Measurements from ENCODE around the gene CCDC124. TPM values are rescaled to one million over a fixed set of nuclear protein-coding genes. Genes with fewer than 3 reads are reported as not detected.
A peak's percentile ranks its signal among the peaks of the same experiment; 100 is the strongest.

Gene CCDC124
- total RNA-seq, 1 donor from 2014 or later, result 59.7 TPM

DNA sequence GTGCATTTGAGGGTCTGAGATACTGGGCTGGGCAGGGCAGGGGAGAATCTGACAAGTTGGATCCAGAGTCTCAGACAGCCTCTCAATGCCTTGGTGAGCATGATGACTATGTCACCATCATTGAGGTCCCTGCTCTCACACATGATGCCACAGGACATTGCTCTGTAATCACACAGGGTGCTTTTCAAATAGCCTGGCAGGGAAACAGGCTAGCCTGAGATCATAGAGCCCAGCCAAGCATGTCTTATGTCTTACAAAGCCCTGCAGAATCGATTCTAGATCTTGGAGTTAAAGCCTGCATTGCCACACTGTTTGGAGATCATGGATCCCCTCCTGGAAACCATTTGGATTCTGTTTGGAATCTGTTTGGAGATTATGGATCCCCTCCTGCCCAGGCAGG is 39.4 kb downstream of the CCDC124 start:
- ATAC-seq (no peak), DNase-seq (no peak)
- H3K4me1 ChIP-seq, result no peaks in the 10 kb centered on the region
- H3K9me3 ChIP-seq, result no peaks in the 10 kb centered on the region
- no peak overlapping the region for H3K27ac ChIP-seq
- no peaks in the 10 kb centered on the region for H3K36me3 ChIP-seq
- no peak overlapping the region for H3K4me3 ChIP-seq
- intact Hi-C loops (cut with DNase I), result no loop called here
- TF ChIP-seq, protein P1, sequence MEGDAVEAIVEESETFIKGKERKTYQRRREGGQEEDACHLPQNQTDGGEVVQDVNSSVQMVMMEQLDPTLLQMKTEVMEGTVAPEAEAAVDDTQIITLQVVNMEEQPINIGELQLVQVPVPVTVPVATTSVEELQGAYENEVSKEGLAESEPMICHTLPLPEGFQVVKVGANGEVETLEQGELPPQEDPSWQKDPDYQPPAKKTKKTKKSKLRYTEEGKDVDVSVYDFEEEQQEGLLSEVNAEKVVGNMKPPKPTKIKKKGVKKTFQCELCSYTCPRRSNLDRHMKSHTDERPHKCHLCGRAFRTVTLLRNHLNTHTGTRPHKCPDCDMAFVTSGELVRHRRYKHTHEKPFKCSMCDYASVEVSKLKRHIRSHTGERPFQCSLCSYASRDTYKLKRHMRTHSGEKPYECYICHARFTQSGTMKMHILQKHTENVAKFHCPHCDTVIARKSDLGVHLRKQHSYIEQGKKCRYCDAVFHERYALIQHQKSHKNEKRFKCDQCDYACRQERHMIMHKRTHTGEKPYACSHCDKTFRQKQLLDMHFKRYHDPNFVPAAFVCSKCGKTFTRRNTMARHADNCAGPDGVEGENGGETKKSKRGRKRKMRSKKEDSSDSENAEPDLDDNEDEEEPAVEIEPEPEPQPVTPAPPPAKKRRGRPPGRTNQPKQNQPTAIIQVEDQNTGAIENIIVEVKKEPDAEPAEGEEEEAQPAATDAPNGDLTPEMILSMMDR (IDR thresholded peaks at IDR 0.05), result no peak
- H3K27me3 ChIP-seq, result peaks cover 14% of the 10 kb centered on the region

DNA sequence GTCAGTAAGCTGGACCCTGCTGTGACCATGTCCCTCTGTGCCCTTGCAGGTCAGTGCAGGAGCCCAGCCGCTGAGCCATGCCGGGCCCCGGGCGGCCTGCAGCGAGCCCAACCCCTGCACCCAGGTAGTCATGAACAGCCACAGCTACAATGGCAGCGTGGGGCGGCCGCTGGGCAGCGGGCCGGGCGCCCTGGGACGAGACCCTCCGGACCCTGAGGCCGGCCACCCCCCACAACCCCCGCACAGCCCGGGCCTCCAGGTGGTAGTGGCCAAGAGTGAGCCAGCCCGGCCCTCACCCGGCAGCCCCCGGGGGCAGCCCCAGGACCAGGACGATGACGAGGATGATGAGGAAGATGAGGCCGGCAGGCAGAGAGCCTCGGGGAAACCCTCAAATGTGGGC is 40.9 kb downstream of the CCDC124 start:
- DNase-seq (no peak), ATAC-seq (peak; percentile 16)
- TF ChIP-seq, protein P1 (IDR thresholded peaks at IDR 0.05), result no peak
- no peak overlapping the region for H3K4me3 ChIP-seq
- intact Hi-C loops (cut with DNase I), result no loop called here
- H3K9me3 ChIP-seq, result no peaks in the 10 kb centered on the region
- no peaks in the 10 kb centered on the region for H3K4me1 ChIP-seq
- H3K36me3 ChIP-seq, result no peaks in the 10 kb centered on the region
- no peak overlapping the region for H3K27ac ChIP-seq
- H3K27me3 ChIP-seq, result peaks cover under 1% of the 10 kb centered on the region

DNA sequence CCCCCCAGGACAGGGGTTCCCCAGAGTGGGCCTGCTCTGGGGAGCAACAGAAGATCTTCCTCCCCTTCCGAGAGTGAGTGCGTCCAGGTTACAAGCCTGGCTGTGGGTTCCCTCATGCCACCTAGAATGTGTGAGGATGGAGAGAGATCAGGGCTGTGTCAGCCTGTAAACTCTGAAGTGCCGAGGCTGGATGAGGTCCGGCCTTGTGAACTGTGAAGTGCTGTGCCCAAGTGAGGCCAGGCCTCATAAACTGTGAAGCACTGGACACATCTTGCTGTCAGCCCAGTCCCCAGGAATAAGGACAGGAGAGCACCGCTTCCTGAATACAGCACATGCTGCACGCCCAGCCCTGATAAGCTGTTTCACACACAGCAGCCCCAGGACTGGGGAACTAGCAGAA is 41.7 kb downstream of the CCDC124 start:
- H3K4me1 ChIP-seq, result no peaks in the 10 kb centered on the region
- TF ChIP-seq, protein P1 (IDR thresholded peaks at IDR 0.05), result no peak
- H3K27me3 ChIP-seq, result peaks cover under 1% of the 10 kb centered on the region
- H3K27ac ChIP-seq, result no peak overlapping the region
- H3K9me3 ChIP-seq, result no peaks in the 10 kb centered on the region
- DNase-seq (no peak), ATAC-seq (no peak)
- intact Hi-C loops (cut with DNase I), result no loop called here
- H3K4me3 ChIP-seq, result no peak overlapping the region
- no peaks in the 10 kb centered on the region for H3K36me3 ChIP-seq

DNA sequence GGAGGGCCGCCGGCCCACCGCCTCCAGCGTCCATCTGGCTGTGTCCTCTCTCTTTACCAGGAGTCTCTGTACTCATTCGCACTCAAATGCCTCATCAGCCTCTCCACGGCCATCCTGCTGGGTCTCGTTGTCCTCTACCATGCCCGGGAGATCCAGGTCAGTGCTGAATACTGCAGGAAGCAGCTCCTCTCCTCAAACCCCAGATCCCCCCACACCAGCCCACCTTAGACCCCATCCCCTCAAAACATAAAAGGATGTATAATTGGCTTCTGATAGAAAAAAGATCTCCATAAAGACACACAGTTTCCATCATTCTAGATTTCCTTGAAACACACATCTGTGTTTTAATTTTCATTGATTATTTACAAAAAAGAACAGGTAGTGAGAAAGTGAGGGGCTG is 42.2 kb downstream of the CCDC124 start:
- DNase-seq (no peak), ATAC-seq (no peak)
- intact Hi-C loops (cut with DNase I), result no loop called here

DNA sequence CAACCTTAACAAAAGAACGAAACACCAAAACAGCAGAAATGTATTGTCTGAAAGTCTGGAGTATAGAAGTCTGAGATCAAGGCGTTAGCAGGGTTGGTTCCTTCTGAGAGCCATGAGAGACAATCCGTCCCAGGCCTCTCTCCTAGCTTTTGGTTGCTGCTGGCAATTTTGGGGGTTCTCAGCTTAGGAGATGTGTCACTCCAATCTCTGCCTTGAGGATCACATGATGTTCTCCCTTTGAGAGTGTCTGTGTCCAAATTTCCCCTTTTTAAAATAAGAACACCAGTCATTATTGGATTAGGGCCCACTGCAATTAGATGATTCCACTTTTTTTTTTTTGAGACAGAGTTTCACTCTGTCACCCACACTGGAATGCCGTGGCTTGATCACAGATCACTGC is 44.2 kb downstream of the CCDC124 start:
- Histone ChIP-seq H3K36me3 (no peaks in the 10 kb centered on the region), H3K4me1 (no peaks in the 10 kb centered on the region), H3K27me3 (peaks cover 4% of the 10 kb centered on the region), H3K4me3 (no peak overlapping the region), H3K9me3 (no peaks in the 10 kb centered on the region), H3K27ac (no peak overlapping the region)
- DNase-seq (no peak), ATAC-seq (no peak)
- intact Hi-C loops (cut with DNase I), result no loop called here
- TF ChIP-seq, protein P1 (IDR thresholded peaks at IDR 0.05), result no peak

More for the DNA sequence above, 42.2 kb downstream of the CCDC124 start:
- no peak overlapping the region for H3K4me3 ChIP-seq
- H3K27me3 ChIP-seq, result peaks cover 4% of the 10 kb centered on the region
- H3K9me3 ChIP-seq, result no peaks in the 10 kb centered on the region
- TF ChIP-seq, protein P1 (IDR thresholded peaks at IDR 0.05), result no peak
- no peak overlapping the region for H3K27ac ChIP-seq
- no peaks in the 10 kb centered on the region for H3K36me3 ChIP-seq
- no peaks in the 10 kb centered on the region for H3K4me1 ChIP-seq

DNA sequence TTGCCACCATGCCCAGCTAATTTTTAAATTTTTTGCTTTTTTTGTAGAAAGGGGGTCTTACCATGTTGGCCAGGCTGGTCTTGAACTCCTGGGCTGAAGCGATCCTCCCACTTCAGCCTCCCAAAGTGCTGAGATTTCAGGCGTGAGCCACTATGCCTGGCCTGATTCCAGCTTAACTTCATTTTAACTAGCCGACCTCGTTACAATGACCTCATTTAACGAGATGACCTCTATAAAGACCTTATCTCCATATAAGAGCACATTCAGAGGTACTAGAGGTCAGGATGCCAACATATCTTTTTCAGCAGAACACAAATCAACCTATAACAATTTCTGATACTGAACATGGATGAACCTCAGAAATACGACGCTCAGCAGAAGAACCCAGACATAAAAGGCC is 44.7 kb downstream of the CCDC124 start:
- TF ChIP-seq, protein P1 (IDR thresholded peaks at IDR 0.05), result no peak

More for the DNA sequence above, 44.7 kb downstream of the CCDC124 start:
- Histone ChIP-seq H3K4me3 (no peak overlapping the region), H3K36me3 (no peaks in the 10 kb centered on the region), H3K9me3 (no peaks in the 10 kb centered on the region), H3K4me1 (no peaks in the 10 kb centered on the region), H3K27me3 (peaks cover 4% of the 10 kb centered on the region), H3K27ac (no peak overlapping the region)
- ATAC-seq (no peak), DNase-seq (no peak)
- intact Hi-C loops (cut with DNase I), result no loop called here
